NCI-H2107 treated with DMSO at 0.1 percent for 48 hours (cell line): ENCODE results near the gene SEZ6.
A peak's percentile ranks its signal among the peaks of the same experiment; 100 is the strongest.
"Not testable (repeated sequence)": the region's sequence is repeated elsewhere in the genome, so short reads cannot be mapped to it uniquely, and the experiment has no call there.

ENCODE experiments used
- DNase-seq: peaks from one replicate; lab custom pipeline; 2025; ENCODE audit not compliant: unreplicated experiment; lab: John Stamatoyannopoulos, UW

Gene SEZ6

DNA sequence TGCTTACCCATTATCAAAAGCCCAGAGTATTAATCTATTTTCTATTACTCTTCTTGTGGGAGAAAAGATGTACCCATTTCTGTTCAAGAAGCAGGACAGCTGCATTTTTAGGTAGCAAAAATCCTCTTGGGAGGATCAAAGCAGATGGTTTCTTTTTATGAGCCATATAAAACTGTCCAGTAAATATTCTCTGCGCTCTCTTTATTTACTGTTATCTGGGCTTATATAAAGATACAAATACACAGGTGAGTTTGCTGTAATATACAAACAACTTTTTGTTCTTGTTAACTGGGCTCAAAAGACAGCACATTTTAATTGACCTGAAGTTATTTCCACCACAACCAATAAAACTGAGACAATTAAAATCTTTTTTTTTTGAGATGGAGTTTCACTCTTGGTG, 64.6 kb downstream of the SEZ6 start:
- no peak for DNase-seq

DNA sequence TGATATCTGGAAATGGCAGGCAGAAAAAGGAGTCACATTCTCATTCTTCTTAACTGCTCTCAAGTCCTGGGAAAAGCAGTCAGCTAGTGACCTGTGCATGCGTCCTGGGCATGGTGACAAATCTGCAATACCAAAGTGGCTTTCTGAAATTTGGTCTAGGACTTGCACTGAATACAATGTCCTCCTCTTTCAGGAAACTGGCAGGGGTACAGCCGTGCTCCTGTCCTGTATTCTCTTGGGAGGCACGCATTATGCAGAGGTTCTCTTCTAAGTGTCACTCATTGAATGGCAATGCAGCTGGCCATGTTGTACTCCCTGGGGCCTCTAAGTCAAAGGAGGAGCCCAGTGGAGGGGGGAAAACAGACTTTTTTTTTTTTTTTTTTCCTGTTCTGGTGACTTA, 65.2 kb downstream of the SEZ6 start:
- peak; percentile 88 for DNase-seq

DNA sequence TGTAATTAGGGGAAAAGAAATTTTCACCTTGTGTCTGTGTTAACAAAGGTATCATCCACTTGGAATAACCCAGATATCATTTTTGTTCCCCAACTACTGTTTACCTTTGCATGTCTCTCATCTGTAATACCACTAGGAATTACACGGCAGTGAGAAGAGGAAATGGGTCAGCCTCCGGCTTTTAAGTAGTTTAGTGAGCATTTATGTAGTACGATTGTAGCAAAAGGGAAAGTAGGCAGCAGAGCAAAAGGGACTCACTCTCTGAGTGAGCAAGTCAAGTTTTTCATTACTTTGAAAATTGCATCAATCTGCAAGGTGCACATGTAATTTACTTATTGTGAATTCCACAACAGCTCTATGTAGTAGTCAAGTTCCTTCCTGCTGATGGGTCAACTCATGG, 65.7 kb downstream of the SEZ6 start:
- no peak for DNase-seq

DNA sequence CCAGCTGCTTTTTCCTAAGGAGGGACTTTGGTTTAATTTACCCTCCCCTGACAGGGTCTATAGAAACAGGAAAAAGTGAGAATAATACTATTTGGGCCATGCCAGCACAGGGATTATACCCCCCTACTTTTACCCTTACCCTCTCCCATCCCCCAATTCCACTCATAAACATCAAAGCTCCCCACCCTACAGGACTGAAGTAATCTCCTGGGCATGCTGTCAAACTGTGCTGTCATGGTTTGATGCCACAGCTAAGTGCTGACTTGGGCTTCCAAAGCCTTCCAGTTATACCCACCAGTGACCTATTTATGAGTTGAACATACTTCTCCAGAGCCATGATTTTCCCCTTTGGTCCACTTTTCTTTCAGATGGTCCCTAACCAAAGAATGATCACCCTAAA, 67.3 kb downstream of the SEZ6 start:
- no peak for DNase-seq

DNA sequence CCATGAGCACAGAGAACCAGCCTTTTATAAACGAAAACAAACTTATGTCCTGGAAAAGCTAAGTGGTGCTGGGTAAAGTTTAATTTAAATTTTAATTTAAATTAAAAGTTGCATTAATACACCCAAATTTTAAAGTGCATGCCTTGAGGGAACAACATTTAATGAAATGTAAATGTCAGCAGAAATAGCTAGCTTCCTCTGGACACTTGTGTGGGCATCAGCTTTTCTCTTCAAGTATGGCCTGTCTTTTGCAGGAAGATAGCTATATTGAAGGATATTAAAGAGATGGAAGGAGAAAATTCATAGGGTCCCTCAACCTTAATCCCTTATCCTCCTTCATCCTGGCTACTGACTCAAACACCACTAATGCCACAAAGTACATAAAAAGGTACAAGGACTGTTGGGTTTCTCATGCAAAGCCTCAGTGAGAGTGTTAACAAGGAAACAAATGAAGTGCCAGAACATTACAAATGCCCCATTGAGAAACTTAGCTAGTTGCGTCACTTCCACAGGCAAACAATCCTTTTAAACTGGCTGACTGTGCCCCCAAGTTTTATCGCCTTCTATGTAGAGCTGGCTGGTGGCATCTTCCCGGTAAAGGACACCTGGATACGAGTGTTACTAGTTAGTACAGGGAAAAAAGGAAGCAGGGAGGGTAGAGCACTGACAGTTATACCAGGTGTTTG, 68.6 kb downstream of the SEZ6 start:
- DNase-seq, result no peak

DNA sequence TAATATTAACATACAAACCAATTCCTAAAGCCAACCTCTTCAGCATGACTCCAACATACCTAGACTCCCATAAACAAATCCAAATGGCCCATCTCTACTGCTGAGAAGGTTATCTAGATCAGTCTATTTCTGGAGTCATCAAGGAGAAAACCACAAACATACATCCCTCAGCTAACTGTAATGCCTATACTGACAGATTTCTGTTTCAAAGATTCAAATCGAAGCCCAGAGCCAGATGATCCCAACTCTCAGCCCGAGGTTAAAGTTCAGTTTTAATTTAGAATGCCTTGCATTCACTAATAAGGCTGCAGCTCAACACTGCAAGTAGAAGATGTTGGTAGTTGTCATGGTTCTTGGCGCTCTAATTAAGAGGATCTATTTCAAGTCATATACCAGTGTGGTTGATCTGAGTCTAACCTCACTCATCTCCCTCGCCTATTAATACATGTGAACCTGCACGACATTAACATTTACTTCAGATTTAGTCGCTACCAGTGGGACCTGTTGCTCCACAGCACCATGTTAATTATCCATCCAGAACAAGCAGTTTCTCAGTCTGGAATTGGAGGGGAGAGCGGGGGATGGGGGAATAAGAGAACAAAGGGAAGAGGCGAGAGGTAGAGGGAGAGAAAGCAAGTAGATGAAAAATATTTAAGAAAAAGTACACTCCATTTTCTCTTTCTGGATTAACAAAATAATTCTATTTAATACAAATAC, 69.9 kb downstream of the SEZ6 start:
- DNase-seq, result no peak

DNA sequence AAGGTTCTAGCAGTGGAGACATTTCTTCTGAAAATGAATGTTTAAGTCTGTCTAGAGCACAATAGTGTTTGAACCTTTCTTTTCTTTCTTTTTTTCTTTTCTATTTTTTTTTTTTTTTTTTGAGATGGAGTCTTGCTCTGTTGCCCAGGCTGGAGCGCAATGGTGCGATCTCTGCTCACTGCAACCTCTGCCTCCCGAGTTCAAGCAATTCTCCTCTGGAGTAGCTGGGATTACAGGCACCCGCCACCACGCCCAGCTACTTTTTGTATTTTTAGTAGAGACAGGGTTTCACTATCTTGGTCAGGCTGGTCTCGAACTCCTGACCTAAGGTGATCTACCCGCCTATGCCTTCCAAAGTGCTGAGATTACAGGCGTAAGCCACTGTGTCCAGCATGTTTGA, 71.3 kb downstream of the SEZ6 start:
- not testable (repeated sequence) for DNase-seq

DNA sequence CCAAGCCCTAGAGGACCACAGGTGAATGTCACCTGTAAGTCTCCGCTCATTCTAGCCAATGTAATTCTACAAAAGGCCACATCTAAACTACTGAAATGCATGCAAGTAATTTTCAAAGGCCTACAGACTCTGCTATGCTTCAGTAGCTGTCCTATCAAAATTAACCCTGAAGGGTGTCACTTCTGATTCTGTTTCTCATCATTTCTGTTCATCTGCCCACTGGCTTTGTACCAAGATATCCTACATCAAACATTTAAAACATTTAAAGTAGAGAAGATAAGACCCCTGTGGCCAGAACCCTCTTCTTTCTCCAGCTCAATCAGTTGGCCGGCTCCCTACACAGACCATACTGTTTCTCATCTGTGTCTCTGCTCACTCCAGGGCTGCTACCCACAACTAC, 76.0 kb downstream of the SEZ6 start:
- DNase-seq, result no peak

DNA sequence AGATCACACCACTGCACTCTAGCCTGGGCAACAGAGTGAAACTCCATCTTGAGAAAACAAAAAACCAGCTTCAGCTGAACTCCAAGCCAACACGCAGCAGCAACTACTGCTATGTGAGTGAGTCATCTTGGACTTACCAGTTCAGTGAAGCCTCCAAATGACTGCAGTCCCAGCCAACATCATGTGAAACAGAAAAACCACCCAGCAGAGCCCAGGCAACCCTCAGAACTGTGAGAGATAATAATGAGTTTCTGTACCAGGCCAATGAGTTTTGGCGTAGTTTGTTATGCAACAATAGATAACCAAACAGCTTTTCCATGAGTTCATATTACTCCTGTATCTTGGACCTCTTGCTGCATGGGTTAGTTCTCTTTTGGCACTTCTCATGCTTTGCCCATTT, 77.8 kb downstream of the SEZ6 start:
- DNase-seq, result no peak

DNA sequence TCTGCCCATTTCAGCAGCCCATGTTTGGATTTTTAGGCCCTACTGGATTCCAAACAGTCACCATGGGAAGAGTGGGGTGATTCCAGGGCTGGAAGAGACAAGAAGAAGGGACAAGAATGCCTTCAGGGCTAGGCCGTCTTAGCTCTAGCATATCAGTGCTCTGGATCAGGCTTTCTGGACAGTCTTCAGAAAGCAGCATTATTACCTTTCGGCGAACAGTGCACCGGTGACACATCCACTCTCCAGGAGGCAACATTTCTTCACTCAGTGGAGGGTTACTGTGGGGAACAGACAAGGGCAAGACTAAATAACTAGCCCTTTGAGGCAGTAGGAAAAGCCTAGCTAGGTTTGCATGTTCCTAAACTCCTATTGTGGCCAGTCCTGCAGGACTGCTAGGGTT, 79.0 kb downstream of the SEZ6 start:
- no peak for DNase-seq

DNA sequence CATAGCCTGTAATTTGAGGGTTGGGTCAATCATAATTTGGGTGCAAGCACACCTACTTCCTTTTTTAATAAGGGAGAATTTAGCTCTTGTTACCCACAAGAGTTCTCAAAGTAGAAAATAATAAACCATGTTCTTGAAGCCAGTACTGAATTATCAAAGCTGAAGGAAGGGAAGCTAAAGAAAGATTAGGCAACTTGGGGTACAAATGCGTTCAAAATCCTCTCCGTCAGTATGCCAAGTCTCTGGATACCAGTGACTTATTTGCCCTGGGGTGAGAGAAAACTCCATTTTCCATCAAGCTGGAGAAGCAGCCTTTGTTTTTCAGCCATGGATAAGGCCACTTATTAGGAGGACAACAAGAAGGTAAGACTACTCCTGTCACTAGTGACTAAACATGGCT, 79.5 kb downstream of the SEZ6 start:
- no peak for DNase-seq

DNA sequence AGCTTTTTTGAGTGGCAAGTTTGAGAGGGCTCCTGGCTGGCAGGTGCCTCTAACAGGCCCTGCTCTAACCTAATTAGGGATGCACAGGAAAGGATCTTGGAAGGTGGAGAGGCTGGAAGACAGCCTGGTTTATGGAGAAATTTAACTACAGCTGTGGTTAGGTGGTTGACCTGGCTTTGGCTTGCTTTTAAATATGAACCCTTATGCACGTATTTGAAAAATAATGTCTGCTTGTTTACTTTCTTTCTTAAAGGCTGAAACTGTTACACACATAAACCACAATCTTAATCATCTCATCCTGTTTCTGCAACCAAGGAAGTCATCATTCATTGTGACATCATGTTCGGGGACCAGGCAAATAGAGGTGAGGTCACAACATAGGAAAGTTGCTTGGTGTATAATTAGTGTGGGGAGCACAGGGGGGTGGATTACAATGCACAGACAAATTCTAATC, 79.9 kb downstream of the SEZ6 start:
- DNase-seq, result peak; percentile 61

DNA sequence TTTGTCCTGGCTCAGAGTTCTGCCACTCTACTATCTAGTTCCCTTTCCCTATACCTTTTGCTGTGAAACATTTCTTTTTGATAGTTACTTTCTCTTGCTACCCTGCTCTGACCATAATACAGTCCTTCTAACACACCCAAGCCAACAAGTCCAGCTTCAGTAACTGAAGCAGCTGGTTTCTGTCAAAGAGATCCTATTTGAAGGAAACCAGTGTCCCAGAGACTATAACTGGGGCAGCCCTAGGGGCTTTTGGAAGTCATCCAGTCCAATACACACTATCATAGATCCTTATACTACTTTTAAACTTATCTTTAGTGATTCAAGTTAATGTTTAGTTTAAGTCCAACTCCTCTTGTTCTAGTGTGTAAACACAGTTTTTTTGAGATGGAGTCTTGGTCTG, 85.6 kb downstream of the SEZ6 start:
- no peak for DNase-seq

DNA sequence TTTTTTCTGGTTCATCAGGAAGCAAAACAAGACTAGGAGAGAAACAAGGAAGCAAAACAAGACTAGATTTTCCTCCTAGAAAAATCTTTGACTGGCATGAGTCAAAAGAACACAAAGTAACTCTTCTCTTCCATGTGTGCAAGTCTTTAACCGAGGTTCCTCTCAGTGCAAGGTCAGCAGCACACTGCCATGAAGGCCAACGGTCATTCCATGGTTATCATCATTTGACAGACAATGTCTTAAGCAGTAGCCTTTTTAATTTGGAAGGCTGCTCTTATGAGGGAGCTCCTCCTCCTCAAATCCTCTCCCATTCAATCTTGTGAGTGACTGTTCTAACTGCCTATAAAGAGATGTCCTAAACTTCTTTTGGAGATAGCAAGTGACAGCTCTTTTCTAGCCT, 87.5 kb downstream of the SEZ6 start:
- DNase-seq, result no peak

DNA sequence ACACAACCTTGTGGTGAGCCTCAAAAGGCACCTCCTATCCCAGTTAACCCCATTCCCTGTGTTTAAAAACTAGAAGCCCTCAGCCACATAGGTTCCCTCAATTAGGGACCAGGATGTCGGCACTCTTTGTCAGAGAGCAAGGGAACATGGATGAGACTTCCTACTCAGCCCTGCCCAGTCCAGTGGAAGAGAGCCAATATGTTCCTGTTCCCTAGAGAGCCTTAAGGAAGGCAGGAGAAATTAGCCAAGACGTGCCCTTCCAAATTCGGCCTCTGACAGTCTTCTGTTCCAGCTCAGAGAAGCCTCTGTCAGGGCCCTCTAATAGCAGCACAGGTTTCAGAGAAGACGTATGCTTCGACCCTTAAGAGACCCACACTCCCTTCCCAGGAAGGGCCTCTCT, 88.4 kb downstream of the SEZ6 start:
- DNase-seq, result no peak

DNA sequence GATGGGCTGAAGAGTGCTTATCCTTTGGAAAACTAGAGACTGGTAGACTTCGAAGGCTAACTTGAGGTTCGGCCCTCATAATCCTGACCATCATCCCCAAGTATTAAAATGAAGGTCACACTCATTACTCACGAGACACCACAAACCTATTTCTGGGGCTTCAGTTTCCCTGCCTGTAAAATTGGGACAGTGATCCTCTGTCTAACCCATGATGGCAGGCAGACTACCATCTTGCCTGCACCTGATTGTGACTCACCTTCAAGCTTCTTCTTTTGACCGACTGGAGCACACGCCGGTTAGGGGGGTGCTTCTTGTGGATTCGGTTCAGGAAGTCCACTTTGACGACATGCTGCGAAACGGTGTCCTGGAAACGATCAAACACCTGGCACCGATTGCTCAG, 88.8 kb downstream of the SEZ6 start:
- no peak for DNase-seq

DNA sequence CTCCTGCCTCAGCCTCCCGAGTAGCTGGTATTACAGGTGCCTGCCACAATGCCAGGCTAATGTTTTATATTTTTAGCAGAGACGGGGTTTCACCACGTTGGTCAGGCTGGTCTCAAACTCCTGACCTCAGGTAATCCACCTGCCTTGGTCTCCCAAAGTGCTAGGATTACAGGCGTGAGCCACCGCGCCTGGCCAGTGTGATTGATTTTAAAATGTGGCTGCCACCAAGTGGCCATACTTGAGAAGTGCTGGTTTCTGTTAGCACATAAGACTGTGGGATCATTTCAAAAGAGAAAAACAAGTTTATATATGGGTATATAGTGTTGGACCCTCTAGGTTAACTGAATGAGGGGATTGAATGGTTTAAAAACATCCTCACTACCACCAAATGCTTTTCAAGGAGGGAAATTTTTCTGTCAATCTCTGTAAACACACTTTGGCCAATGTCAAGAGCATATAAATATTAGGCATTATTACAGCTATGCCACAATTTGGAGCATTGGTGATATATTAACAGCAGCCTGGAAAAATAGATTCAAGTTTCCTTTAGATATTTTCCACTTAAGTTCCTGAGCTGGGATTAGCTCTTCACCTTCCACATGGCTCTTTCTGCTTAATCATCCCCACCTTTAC, 89.4 kb downstream of the SEZ6 start:
- peak; percentile 20 for DNase-seq

DNA sequence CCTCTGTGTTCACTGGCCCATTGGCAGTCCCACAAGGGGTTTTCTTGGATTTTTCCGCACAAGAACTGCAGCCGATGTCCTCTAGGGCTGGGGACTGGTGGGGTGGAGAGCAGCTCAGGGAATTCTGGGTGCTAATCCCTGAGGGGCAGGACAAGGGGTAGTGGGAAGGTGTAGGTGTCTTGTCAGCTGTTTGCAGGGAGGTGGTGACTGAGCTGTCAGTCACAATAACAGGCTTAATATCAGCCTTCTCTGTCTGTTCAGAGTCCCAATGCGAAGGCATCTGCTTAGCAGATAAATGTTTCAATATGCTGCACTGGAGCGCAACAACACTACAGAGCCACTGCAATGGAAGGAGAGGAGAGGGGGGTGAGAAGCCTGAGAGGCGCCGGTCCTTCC, 92.9 kb downstream of the SEZ6 start:
- DNase-seq, result no peak

DNA sequence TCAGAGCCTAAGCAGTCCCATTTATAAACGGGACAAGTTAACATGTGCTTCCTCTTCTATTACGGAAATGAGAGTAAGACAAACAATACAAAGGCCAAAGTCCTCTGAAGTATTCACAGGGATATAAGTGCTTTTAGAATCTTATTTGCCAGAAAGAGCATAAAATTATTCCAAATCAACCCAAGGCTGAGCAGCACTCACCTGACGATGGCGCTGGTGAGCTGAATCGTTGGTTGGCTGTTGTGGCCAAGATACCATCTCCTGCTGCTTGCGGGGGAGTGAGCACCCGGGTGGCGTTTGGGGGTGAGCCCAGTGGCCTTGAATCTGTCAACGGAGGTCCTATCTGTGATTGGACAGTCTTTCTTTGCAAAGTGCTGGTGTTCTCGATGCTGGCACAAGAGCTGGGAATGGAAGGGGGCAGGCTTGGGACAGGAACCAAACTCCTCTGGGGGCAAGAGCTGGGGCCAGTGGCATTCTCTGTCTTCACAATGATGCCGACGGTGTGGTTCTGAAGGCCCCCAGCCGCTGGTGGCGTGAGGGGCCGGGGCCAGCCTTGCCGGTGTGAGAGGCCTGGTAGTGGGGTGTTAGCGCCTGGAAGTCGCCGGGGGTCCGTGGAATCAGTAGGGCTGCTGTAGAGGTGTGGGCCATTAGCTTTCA, 93.4 kb downstream of the SEZ6 start:
- no peak for DNase-seq

DNA sequence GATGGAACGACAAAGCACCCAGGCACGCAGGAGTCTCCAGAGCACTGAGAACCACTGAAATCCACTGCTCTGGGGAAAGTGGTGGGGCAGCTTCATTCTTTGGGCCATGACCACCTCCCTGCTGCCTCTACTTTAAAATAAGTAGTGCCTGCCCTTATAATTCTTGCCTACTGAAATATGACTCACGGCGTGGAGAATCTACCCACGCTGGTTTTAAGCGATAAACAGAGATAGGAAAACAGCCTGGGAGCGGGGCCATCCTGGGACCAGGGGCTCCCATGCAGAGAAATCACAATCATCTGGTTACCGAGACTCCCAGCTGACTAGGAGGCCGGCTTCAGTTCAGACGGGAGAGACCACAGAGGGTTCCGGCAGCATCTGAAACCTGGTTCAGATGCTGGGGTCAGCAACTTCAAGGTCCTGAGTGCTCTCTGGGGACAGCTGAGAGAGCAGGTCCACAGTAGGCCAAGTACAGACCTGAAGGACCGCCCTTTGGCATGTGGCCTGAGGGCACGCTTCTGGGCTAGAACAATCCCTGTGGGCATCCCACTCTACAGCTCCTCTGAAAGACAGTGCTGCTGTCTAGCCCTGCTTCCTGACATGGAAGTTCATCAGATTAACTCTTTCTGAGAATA, 94.3 kb downstream of the SEZ6 start:
- no peak for DNase-seq

DNA sequence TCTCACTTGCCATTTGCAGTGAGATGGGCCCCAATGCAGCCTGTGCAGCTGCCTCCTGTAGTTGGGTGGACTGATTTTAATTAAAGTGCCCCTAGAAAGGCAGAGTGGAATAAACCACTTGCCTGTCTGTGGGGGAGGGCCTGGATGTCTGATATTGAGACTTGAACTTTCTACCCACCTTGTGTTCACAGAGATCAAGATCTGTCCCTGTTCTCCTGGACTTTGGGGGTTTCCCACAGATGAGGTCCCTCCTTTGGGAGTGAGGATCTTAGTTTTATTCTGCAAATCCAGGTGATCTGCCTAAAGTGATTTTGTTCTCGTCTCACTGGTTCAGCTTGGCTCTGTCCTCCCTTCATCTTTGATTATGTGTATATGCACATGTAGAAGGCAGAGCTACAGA, 95.3 kb downstream of the SEZ6 start:
- no peak for DNase-seq
